ENCODE measurements around the gene KCTD17. TPM values are rescaled to one million over a fixed set of nuclear protein-coding genes. Genes with fewer than 3 reads are reported as not detected.

Gene KCTD17
- total and polyA plus RNA-seq, 2 of the 13 experiments (the other 11 are each of a cell fraction or from before 2014, with no cell fraction given) = 5.3 to 11.7 TPM

- no peak for TF ChIP-seq HMGXB4 (CRISPR knock-in tag; IDR thresholded peaks at IDR 0.05; ENCODE audit: borderline replicate concordance in 1 of 2, low read depth in 1 of 2)
- TF ChIP-seq USF2 (IDR thresholded peaks at IDR 0.05; ENCODE audit: low read depth, low read length) = no peak
- no peak for TF ChIP-seq USF2 (CRISPR knock-in tag; IDR thresholded peaks at IDR 0.05; ENCODE audit: borderline replicate concordance)
- TF ChIP-seq SP140L (CRISPR knock-in tag; IDR thresholded peaks at IDR 0.05; ENCODE audit: borderline replicate concordance) = no peak
Observed at GRCh38 chr22:37008365-37008764, 43.2 kb upstream of the KCTD17 start (continued).

- Histone ChIP-seq H4K20me1 (ENCODE audit: insufficient read depth, low read length) (peaks cover 3% of the 10 kb centered on the region; the same call in 1 of the 2 replicates), H3K36me3 (replicated peaks in 1 of 2; ENCODE audit: control insufficient read depth in 1 of 2, insufficient read depth in 2 of 2, low read length in 2 of 2) (no peaks in the 10 kb centered on the region), H3K9me3 (ENCODE audit: low read length) (no peaks in the 10 kb centered on the region), H3K27me3 (ENCODE audit: control insufficient read depth in 1 of 2, insufficient read depth in 2 of 2, low read length in 2 of 2) (peaks cover 0 to 4% of the 10 kb centered on the region in 2 experiments; a peak in 2 of 5 replicates), H3K4me3 (replicated peaks in 1 of 3; ENCODE audit: insufficient read depth in 1 of 3, low read depth in 2 of 3, low read length in 3 of 3) (no peak overlapping the region), H3K9ac (ENCODE audit: insufficient read depth, low read depth, low read length) (no peak overlapping the region), H3K4me2 (ENCODE audit: low read depth, low read length) (no peak overlapping the region), H3K4me1 (ENCODE audit: insufficient read depth, low read length) (peaks cover 9% of the 10 kb centered on the region), H3K27ac (ENCODE audit: extremely low read length, insufficient read depth, low read length) (no peak overlapping the region), H2AFZ (ENCODE audit: low read length) (no peak overlapping the region), H3K79me2 (ENCODE audit: insufficient read depth, low read length) (no peaks in the 10 kb centered on the region)
- ChIA-PET POLR2A (interaction anchor here (1.6 kb wide), 1 partner anchor 10 kb away, joined by 4 read pairs; the partner anchor contains the start of genes MPST and TST), CTCF (ENCODE audit: low intra/inter-chr PET ratio, low total read pairs) (no interaction called here)
- intact Hi-C loops (cut with micrococcal nuclease; ENCODE audit: unreplicated experiment) = no loop called here
- FAIRE-seq = no peak
- 67% methylated on average over 2 of the region's 2 CpGs for WGBS (ENCODE audit: low lambda C conversion rate)
- DNase-seq (ENCODE audit: low spot score) = no peak
- in situ Hi-C loops (cut with HindIII; ENCODE audit: extremely low pct_ligation_motif_present, low pct_unique_long_range_greater_than_20kb) = no loop called here
- no peak; the same call in 2 of the 3 replicates for ATAC-seq
- no TSS peak for BruUV-seq (replicated peaks)
- no peak for TF ChIP-seq SNAI1 (CRISPR knock-in tag; IDR thresholded peaks at IDR 0.05; ENCODE audit: borderline replicate concordance)
- TF ChIP-seq ELK4 (CRISPR knock-in tag; IDR thresholded peaks at IDR 0.05; ENCODE audit: borderline replicate concordance) = no peak
- no peak for TF ChIP-seq ZNF414 (CRISPR knock-in tag; IDR thresholded peaks at IDR 0.05)
- no peak for TF ChIP-seq ZNF724P (CRISPR knock-in tag; IDR thresholded peaks at IDR 0.05; ENCODE audit: borderline replicate concordance)
- TF ChIP-seq ISL2 (CRISPR knock-in tag; IDR thresholded peaks at IDR 0.05) = no peak
- TF ChIP-seq SPEN (CRISPR knock-in tag; IDR thresholded peaks at IDR 0.05; ENCODE audit: low read depth) = no peak
Observed at GRCh38 chr22:37009490-37009889, 42.1 kb upstream of the KCTD17 start.
